ENCODE data around the gene MAIP1. TPM values are rescaled to one million over a fixed set of nuclear protein-coding genes. Genes with fewer than 3 reads are reported as not detected.

The MAIP1 gene
- total RNA-seq, 1 experiment from 2014 or later = 24.1 TPM

DNA sequence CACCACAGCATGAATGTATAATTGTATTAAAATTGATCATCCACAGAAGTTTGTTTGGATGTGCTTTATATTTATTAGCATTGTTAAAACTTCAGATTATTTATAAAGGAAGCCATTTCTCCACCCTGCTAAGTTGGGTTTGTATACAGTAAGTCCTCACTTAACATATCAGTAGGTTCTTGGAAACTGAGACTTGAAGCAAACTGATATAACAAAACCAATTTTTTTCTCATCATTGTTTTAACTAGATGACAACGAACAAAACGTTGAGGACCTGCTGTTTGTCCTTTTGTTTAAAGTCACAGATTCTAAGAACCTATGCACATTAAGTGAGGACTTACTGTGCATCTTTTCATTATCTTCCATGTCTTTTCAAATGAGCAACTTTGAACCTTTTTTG lies 27.2 kb upstream of the MAIP1 start:
- Mint-ChIP-seq H3K4me3 (ENCODE audit: unreplicated experiment) (no peak overlapping the region), H3K27ac (ENCODE audit: low read depth, unreplicated experiment) (no peak overlapping the region), H3K4me1 (ENCODE audit: insufficient read depth, unreplicated experiment) (peaks cover 6% of the 10 kb centered on the region), H3K36me3 (ENCODE audit: insufficient read depth, unreplicated experiment) (peaks cover 54% of the 10 kb centered on the region), H3K9me3 (ENCODE audit: unreplicated experiment) (no peaks in the 10 kb centered on the region), H3K27me3 (ENCODE audit: insufficient read depth, unreplicated experiment) (no peaks in the 10 kb centered on the region)
- TF ChIP-seq CTCF (IDR thresholded peaks at IDR 0.05; ENCODE audit: unreplicated experiment) = no peak
- ChIA-PET CTCF (interaction anchor here (0.6 kb wide), 1 partner anchor 16 kb away, joined by 3 read pairs; no protein-coding TSS in a partner anchor), POLR2A (no interaction called here)
- DNase-seq (ENCODE audit: unreplicated experiment) = no peak
- intact Hi-C loops (cut with micrococcal nuclease) = no loop called here
- no TSS peak for BruUV-seq (replicated peaks)

- no peak for TF ChIP-seq CTCF (IDR thresholded peaks at IDR 0.05; ENCODE audit: unreplicated experiment)
- DNase-seq (ENCODE audit: unreplicated experiment) = no peak
- no TSS peak for BruUV-seq (replicated peaks)
- CTCF ChIA-PET = interaction anchor here (0.6 to 0.7 kb wide), 3 partner anchors 17 to 1454 kb away, joined by 3 read pairs; no protein-coding TSS in a partner anchor
- intact Hi-C loops (cut with micrococcal nuclease) = no loop called here
- Mint-ChIP-seq H3K4me3 (ENCODE audit: unreplicated experiment) (no peak overlapping the region), H3K36me3 (ENCODE audit: insufficient read depth, unreplicated experiment) (peaks cover 57% of the 10 kb centered on the region), H3K27ac (ENCODE audit: low read depth, unreplicated experiment) (no peak overlapping the region), H3K4me1 (ENCODE audit: insufficient read depth, unreplicated experiment) (peaks cover 6% of the 10 kb centered on the region), H3K9me3 (ENCODE audit: unreplicated experiment) (no peaks in the 10 kb centered on the region), H3K27me3 (ENCODE audit: insufficient read depth, unreplicated experiment) (no peaks in the 10 kb centered on the region)
- POLR2A ChIA-PET = interaction anchor here (0.6 kb wide), 1 partner anchor 94 kb away, joined by 4 read pairs; no protein-coding TSS in a partner anchor
These were observed 26.8 kb upstream of the MAIP1 start for GRCh38 chr2:199928626-199929025.

DNA sequence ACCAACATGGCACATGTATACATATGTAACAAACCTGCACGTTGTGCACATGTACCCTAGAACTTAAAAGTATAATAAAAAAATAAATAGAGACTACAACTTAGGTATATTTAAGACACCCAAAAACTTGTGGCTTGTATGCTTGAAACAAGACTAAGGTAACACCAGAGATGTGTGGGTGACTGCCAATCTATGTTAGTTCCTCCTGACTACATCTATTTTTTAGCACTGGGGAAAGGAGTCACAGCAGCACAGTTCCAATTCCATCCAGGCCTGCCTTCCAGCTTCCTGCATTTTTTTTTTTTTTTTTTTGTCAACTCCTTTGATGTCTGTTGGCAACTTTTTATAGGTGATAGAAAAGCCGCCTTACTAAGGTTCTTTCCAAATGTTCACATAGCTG lies 26.1 kb upstream of the MAIP1 start:
- H3K27me3 Mint-ChIP-seq (ENCODE audit: insufficient read depth, unreplicated experiment) = no peaks in the 10 kb centered on the region
- POLR2A ChIA-PET = interaction anchor here (0.6 to 1.0 kb wide), 4 partner anchors 9 to 469 kb away, joined by 3 to 4 read pairs (median 4); no protein-coding TSS in a partner anchor
- no TSS peak for BruUV-seq (replicated peaks)
- intact Hi-C loops (cut with micrococcal nuclease) = no loop called here
- no peaks in the 10 kb centered on the region for H3K9me3 Mint-ChIP-seq (ENCODE audit: unreplicated experiment)
- H3K4me1 Mint-ChIP-seq (ENCODE audit: insufficient read depth, unreplicated experiment) = peaks cover 6% of the 10 kb centered on the region
- peaks cover 57% of the 10 kb centered on the region for H3K36me3 Mint-ChIP-seq (ENCODE audit: insufficient read depth, unreplicated experiment)
- no peak for DNase-seq (ENCODE audit: unreplicated experiment)
- no peak for TF ChIP-seq CTCF (IDR thresholded peaks at IDR 0.05; ENCODE audit: unreplicated experiment)
- no peak overlapping the region for H3K27ac Mint-ChIP-seq (ENCODE audit: low read depth, unreplicated experiment)
- CTCF ChIA-PET = interaction anchor here (0.6 to 0.7 kb wide), 3 partner anchors 313 to 1455 kb away, joined by 3 read pairs; no protein-coding TSS in a partner anchor
- no peak overlapping the region for H3K4me3 Mint-ChIP-seq (ENCODE audit: unreplicated experiment)

DNA sequence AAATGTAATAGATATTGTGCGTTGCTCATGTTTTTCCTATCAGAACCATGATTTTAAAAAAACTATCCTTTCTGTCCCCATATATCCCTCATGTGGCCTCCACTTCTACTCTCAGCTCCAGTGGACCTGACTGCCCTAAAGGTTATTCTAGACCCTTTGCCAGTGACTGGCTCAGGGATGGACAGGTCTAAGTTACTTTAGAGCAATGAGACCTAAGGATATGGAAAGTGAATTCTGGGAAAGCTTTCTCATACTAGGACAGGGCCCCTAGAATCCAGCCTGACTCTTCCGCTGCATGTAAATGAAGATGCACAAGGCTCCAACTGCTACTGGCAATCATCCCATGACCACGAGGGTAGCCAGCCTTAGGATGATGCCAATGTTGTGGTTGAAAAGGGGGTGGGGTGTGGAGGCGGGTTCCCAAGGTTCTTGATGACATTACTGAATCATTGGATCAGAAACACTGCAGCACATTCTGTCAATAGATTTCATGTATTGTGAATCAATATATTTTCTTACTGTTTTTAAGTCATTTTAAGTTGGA lies 23.0 kb upstream of the MAIP1 start:
- no TSS peak for BruUV-seq (replicated peaks)
- POLR2A ChIA-PET = no interaction called here
- intact Hi-C loops (cut with micrococcal nuclease) = no loop called here
- no peak for TF ChIP-seq CTCF (IDR thresholded peaks at IDR 0.05; ENCODE audit: unreplicated experiment)
- Mint-ChIP-seq H3K27me3 (ENCODE audit: insufficient read depth, unreplicated experiment) (no peaks in the 10 kb centered on the region), H3K9me3 (ENCODE audit: unreplicated experiment) (no peaks in the 10 kb centered on the region), H3K4me1 (ENCODE audit: insufficient read depth, unreplicated experiment) (no peaks in the 10 kb centered on the region), H3K4me3 (ENCODE audit: unreplicated experiment) (no peak overlapping the region), H3K36me3 (ENCODE audit: insufficient read depth, unreplicated experiment) (peaks cover 43% of the 10 kb centered on the region), H3K27ac (ENCODE audit: low read depth, unreplicated experiment) (no peak overlapping the region)
- CTCF ChIA-PET = interaction anchor here (1.1 kb wide), 1 partner anchor 20 kb away, joined by 3 read pairs; no protein-coding TSS in a partner anchor
- DNase-seq (ENCODE audit: unreplicated experiment) = no peak
